ENCODE results near the gene LCE2B. TPM values are rescaled to one million over a fixed set of nuclear protein-coding genes. Genes with fewer than 3 reads are reported as not detected.
"Not testable (repeated sequence)": the region's sequence is repeated elsewhere in the genome, so short reads cannot be mapped to it uniquely, and the experiment has no call there.

The LCE2B gene
- total RNA-seq, 6 experiments from 2014 or later = not detected

DNA sequence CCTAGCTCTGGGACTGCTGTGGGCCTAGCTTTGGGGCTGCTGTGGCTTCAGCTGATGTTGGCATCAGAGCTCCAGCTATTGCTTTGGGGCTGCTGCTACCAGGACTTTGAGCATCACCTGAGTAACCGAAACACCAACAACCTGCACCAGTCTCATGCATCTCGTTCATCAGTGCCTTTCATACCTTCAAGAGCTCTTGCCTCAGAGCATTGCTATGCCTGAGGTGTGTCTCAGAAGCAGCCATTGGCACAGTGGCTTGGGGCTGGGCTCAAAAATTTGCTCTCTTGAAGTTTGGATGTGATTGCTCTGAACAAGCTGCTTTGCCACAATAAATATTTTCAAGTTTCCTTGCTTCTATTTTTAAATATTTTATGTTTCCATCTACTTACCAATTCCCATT, 29.5 kb upstream of the LCE2B start:
- H3K4me1 Mint-ChIP-seq (ENCODE audit: low read depth) = no peaks in the 10 kb centered on the region
- DNase-seq = no peak
- no peaks in the 10 kb centered on the region for H3K36me3 Mint-ChIP-seq (ENCODE audit: low read depth)
- no peaks in the 10 kb centered on the region for H3K9me3 Mint-ChIP-seq
- TF ChIP-seq CTCF (IDR thresholded peaks at IDR 0.05) = no peak
- H3K27ac Mint-ChIP-seq = no peak overlapping the region
- H3K27me3 Mint-ChIP-seq (ENCODE audit: insufficient read depth) = peaks cover 2% of the 10 kb centered on the region; the same call in 1 of the 2 replicates
- H3K4me3 Mint-ChIP-seq = no peak overlapping the region

DNA sequence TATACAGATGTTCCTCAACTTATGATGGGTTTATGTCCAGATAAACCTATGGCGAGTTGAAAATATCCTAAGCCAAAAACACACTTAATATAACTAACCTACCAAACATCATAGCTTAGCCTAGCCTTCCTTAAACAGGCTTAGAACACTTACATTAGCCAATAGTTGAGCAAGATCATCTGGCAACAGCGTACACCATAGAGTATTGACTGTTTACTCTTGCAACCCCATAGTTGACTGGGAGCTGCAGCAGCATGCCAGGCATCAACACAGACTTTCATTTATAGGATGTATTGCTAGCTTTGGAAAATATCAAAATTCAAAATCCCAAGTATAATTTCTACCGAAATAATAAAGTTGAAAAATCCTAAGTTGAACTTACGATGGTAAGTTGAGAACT, 28.2 kb upstream of the LCE2B start:
- no peaks in the 10 kb centered on the region for H3K36me3 Mint-ChIP-seq (ENCODE audit: low read depth)
- H3K9me3 Mint-ChIP-seq = no peaks in the 10 kb centered on the region
- no peak for DNase-seq
- peaks cover 2% of the 10 kb centered on the region; the same call in 1 of the 2 replicates for H3K27me3 Mint-ChIP-seq (ENCODE audit: insufficient read depth)
- no peak for TF ChIP-seq CTCF (IDR thresholded peaks at IDR 0.05)
- no peaks in the 10 kb centered on the region for H3K4me1 Mint-ChIP-seq (ENCODE audit: low read depth)
- H3K4me3 Mint-ChIP-seq = no peak overlapping the region
- no peak overlapping the region for H3K27ac Mint-ChIP-seq

DNA sequence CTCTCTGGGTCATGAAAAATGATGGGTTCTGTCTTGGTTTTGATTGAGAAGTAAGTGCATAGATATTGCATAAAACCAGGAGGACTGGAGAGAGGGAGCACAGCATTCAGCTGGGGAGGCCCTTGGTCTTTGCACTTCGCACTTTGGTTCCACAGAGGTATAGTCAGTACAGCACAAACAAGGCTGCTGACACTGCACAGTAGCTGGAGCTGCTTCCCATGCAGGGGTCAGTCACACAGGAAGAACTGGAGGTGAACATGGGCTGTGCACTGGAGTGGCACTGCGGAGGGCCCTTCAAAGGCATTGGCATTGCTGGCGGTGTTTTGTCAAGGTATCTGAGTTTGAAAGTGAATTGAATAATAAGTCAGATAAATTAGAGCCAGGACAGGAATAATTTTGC, 27.3 kb upstream of the LCE2B start:
- no peak for DNase-seq
- Mint-ChIP-seq H3K27ac (no peak overlapping the region), H3K9me3 (no peaks in the 10 kb centered on the region), H3K4me3 (no peak overlapping the region), H3K4me1 (ENCODE audit: low read depth) (no peaks in the 10 kb centered on the region), H3K36me3 (ENCODE audit: low read depth) (no peaks in the 10 kb centered on the region), H3K27me3 (ENCODE audit: insufficient read depth) (peaks cover 6% of the 10 kb centered on the region; the same call in 1 of the 2 replicates)
- no peak for TF ChIP-seq CTCF (IDR thresholded peaks at IDR 0.05)

GRCh38 chr1:152663098-152663497, 22.8 kb upstream of the LCE2B start, which contains the start of gene LCE2D:
Gene LCE2D, plus strand, starts transcription at chr1:152663380. Its CDS starts 726 bp downstream, at chr1:152664106.
- no peaks in the 10 kb centered on the region for H3K4me1 Mint-ChIP-seq (ENCODE audit: low read depth)
- no peak for TF ChIP-seq CTCF (IDR thresholded peaks at IDR 0.05)
- no peaks in the 10 kb centered on the region for H3K36me3 Mint-ChIP-seq (ENCODE audit: low read depth)
- peaks cover 15% of the 10 kb centered on the region for H3K9me3 Mint-ChIP-seq
- no peak for DNase-seq
- no peak within 1 kb of the TSS for H3K4me3 Mint-ChIP-seq
- H3K27ac Mint-ChIP-seq = no peak within 1 kb of the TSS
- H3K27me3 Mint-ChIP-seq (ENCODE audit: insufficient read depth) = peaks cover 6% of the 10 kb centered on the region; the same call in 1 of the 2 replicates

GRCh38 chr1:152666171-152666570, 19.8 kb upstream of the LCE2B start:
- DNase-seq; H3K4me1 Mint-ChIP-seq (ENCODE audit: low read depth); H3K36me3 Mint-ChIP-seq (ENCODE audit: low read depth); H3K27ac Mint-ChIP-seq; H3K4me3 Mint-ChIP-seq; H3K27me3 Mint-ChIP-seq (ENCODE audit: insufficient read depth): not testable (repeated sequence)
- peaks cover 15% of the 10 kb centered on the region for H3K9me3 Mint-ChIP-seq

- no peak for DNase-seq
- Mint-ChIP-seq H3K9me3 (peaks cover 15% of the 10 kb centered on the region), H3K36me3 (ENCODE audit: low read depth) (no peaks in the 10 kb centered on the region), H3K4me1 (ENCODE audit: low read depth) (no peaks in the 10 kb centered on the region), H3K4me3 (no peak overlapping the region), H3K27ac (no peak overlapping the region), H3K27me3 (ENCODE audit: insufficient read depth) (peaks cover 5% of the 10 kb centered on the region; the same call in 1 of the 2 replicates)
- no peak for TF ChIP-seq CTCF (IDR thresholded peaks at IDR 0.05)
Measured at GRCh38 chr1:152667648-152668047, 18.3 kb upstream of the LCE2B start.

Measured in HFFc6 (cell line).